ENCODE measurements around the gene ZNF667.
A peak's percentile ranks its signal among the peaks of the same experiment; 100 is the strongest.

ZNF667 gene

GRCh38 chr19:56491399-56491798 lies 14.3 kb upstream of the ZNF667 start:
- no peak for TF ChIP-seq CTCF (conservative IDR thresholded peaks at IDR 0.05; ENCODE audit: low read depth, low read length)
- no peak overlapping the region for H3K4me3 ChIP-seq (ENCODE audit: low read depth, low read length)
- peak; percentile 29 for DNase-seq (ENCODE audit: low read depth)

- no peak for TF ChIP-seq CTCF (conservative IDR thresholded peaks at IDR 0.05; ENCODE audit: low read depth, low read length)
- peak; percentile 90 for DNase-seq (ENCODE audit: low read depth)
- H3K4me3 ChIP-seq (ENCODE audit: low read depth, low read length) = peak overlapping the region; percentile 82
These were observed 539 bp upstream of the ZNF667 start for GRCh38 chr19:56477429-56478338.

DNA sequence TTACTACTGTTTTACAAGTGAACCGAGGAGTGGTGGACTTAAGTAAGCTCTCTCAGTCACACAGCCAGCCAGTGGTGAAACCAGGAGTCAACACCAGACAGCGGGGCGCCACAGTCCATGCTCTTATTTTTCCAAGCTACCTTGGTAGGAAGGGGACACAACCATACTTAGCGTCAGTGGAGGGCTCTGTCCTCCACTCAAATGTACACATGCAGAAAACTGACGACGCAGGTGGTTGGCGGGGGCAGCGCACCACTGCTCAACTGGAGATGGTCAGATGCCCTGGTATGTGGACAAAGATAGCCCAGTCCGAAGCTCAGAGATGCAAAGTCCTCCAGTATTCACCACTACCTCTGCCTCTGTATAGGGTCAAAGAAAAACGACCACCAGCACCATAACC lies 1.1 kb downstream of the ZNF667 start:
- TF ChIP-seq CTCF (conservative IDR thresholded peaks at IDR 0.05; ENCODE audit: low read depth, low read length) = no peak
- DNase-seq (ENCODE audit: low read depth) = no peak
- no peak overlapping the region for H3K4me3 ChIP-seq (ENCODE audit: low read depth, low read length)

GRCh38 chr19:56474308-56474707 lies 2.8 kb downstream of the ZNF667 start:
- H3K4me3 ChIP-seq (ENCODE audit: low read depth, low read length) = no peak overlapping the region
- no peak for DNase-seq (ENCODE audit: low read depth)
- no peak for TF ChIP-seq CTCF (conservative IDR thresholded peaks at IDR 0.05; ENCODE audit: low read depth, low read length)

GRCh38 chr19:56441206-56441792 lies 35.8 kb downstream of the ZNF667 start:
- TF ChIP-seq CTCF (conservative IDR thresholded peaks at IDR 0.05; ENCODE audit: low read depth, low read length) = no peak
- H3K4me3 ChIP-seq (ENCODE audit: low read depth, low read length) = no peak overlapping the region
- DNase-seq (ENCODE audit: low read depth) = no peak

DNA sequence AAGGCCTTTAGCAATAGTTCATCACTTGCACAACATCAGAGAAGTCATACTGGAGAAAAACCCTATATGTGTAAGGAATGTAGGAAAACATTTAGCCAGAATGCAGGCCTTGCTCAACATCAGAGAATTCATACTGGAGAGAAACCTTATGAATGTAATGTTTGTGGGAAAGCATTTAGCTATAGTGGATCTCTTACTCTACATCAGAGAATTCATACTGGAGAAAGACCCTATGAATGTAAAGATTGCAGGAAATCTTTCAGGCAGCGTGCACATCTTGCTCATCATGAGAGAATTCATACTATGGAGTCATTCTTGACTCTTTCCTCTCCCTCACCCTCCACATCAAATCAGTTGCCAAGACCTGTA lies 53.2 kb downstream of the ZNF667 start:
- H3K4me3 ChIP-seq (ENCODE audit: low read depth, low read length) = no peak overlapping the region
- no peak for DNase-seq (ENCODE audit: low read depth)
- no peak for TF ChIP-seq CTCF (conservative IDR thresholded peaks at IDR 0.05; ENCODE audit: low read depth, low read length)
